Measurements from ENCODE around the gene DENND2A. TPM values are rescaled to one million over a fixed set of nuclear protein-coding genes. Genes with fewer than 3 reads are reported as not detected.
"Not testable (repeated sequence)": the region's sequence is repeated elsewhere in the genome, so short reads cannot be mapped to it uniquely, and the experiment has no call there.

The DENND2A gene
- total and polyA plus RNA-seq, 4 donors, result 1.2 to 7.4 (median 2.3) TPM

GRCh38 chr7:140646931-140647647 is 6.5 kb upstream of the DENND2A start:
- DNase-seq (ENCODE audit: low spot score), result no peak

GRCh38 chr7:140645166-140645900 is 4.7 kb upstream of the DENND2A start:
- Histone ChIP-seq H3K4me1 (ENCODE audit: control insufficient read depth in 4 of 4, insufficient read depth in 4 of 4, low read length in 3 of 4) (peaks cover 0 to 6% (median 2%) of the 10 kb centered on the region in 4 donors), H3K36me3 (ENCODE audit: control insufficient read depth in 4 of 4, insufficient read depth in 3 of 4, low read depth in 1 of 4, low read length in 3 of 4) (no peaks in the 10 kb centered on the region), H3K27me3 (ENCODE audit: control insufficient read depth in 4 of 4, insufficient read depth in 4 of 4, low read length in 3 of 4) (peaks cover 0 to 2% (median 0%) of the 10 kb centered on the region in 4 donors), H3K4me3 (ENCODE audit: low read depth in 1 of 3, low read length in 3 of 3) (no peak overlapping the region), H3K9ac (ENCODE audit: low read depth in 1 of 2, low read length in 2 of 2) (no peak overlapping the region), H3K27ac (ENCODE audit: low read depth in 1 of 2, low read length in 2 of 2) (no peak overlapping the region), H3K9me3 (ENCODE audit: control insufficient read depth in 4 of 4, low read length in 3 of 4) (no peaks in the 10 kb centered on the region)
- no peak for TF ChIP-seq RXRA (IDR thresholded peaks at IDR 0.05)
- TF ChIP-seq RAD21 (IDR thresholded peaks at IDR 0.05), result peak in 1 of 2 donors; percentile 5
- WGBS, result 81% methylated on average over 8 of the region's 8 CpGs
- DNase-seq (ENCODE audit: low spot score), result no peak

More at GRCh38 chr7:140646931-140647647, 6.5 kb upstream of the DENND2A start:
- Histone ChIP-seq H3K9me3 (ENCODE audit: control insufficient read depth in 4 of 4, low read length in 3 of 4) (no peaks in the 10 kb centered on the region), H3K27me3 (ENCODE audit: control insufficient read depth in 4 of 4, insufficient read depth in 4 of 4, low read length in 3 of 4) (no peaks in the 10 kb centered on the region), H3K9ac (ENCODE audit: low read depth in 1 of 2, low read length in 2 of 2) (no peak overlapping the region), H3K4me3 (ENCODE audit: low read depth in 1 of 3, low read length in 3 of 3) (no peak overlapping the region), H3K27ac (ENCODE audit: low read depth in 1 of 2, low read length in 2 of 2) (no peak overlapping the region), H3K4me1 (ENCODE audit: control insufficient read depth in 4 of 4, insufficient read depth in 4 of 4, low read length in 3 of 4) (no peaks in the 10 kb centered on the region), H3K36me3 (ENCODE audit: control insufficient read depth in 4 of 4, insufficient read depth in 3 of 4, low read depth in 1 of 4, low read length in 3 of 4) (no peaks in the 10 kb centered on the region)
- TF ChIP-seq RAD21 (IDR thresholded peaks at IDR 0.05) (peak; percentile 10 to 60), ATF3 (IDR thresholded peaks at IDR 0.05) (no peak), CTCF (IDR thresholded peaks at IDR 0.05; ENCODE audit: low read depth, low read length, missing input control) (peak; percentile 41)
- 37% methylated on average over 8 of the region's 8 CpGs for WGBS

GRCh38 chr7:140644761-140645160 is 4.1 kb upstream of the DENND2A start:
- WGBS, result 92% methylated on average over 13 of the region's 13 CpGs
- peaks cover 0 to 11% (median 6%) of the 10 kb centered on the region in 4 donors for H3K4me1 ChIP-seq (ENCODE audit: control insufficient read depth in 4 of 4, insufficient read depth in 4 of 4, low read length in 3 of 4)
- H3K9me3 ChIP-seq (ENCODE audit: control insufficient read depth in 4 of 4, low read length in 3 of 4); H3K27ac ChIP-seq (ENCODE audit: low read depth in 1 of 2, low read length in 2 of 2); H3K27me3 ChIP-seq (ENCODE audit: control insufficient read depth in 4 of 4, insufficient read depth in 4 of 4, low read length in 3 of 4); H3K4me3 ChIP-seq (ENCODE audit: low read depth in 1 of 3, low read length in 3 of 3); DNase-seq (ENCODE audit: low spot score); H3K9ac ChIP-seq (ENCODE audit: low read depth in 1 of 2, low read length in 2 of 2); H3K36me3 ChIP-seq (ENCODE audit: control insufficient read depth in 4 of 4, insufficient read depth in 3 of 4, low read depth in 1 of 4, low read length in 3 of 4): not testable (repeated sequence)

GRCh38 chr7:140643416-140643815 is 2.8 kb upstream of the DENND2A start:
- no peaks in the 10 kb centered on the region for H3K9me3 ChIP-seq (ENCODE audit: control insufficient read depth in 4 of 4, low read length in 3 of 4)
- peaks cover 0 to 17% (median 7%) of the 10 kb centered on the region in 4 donors for H3K4me1 ChIP-seq (ENCODE audit: control insufficient read depth in 4 of 4, insufficient read depth in 4 of 4, low read length in 3 of 4)
- H3K36me3 ChIP-seq (ENCODE audit: control insufficient read depth in 4 of 4, insufficient read depth in 3 of 4, low read depth in 1 of 4, low read length in 3 of 4), result no peaks in the 10 kb centered on the region
- no peak overlapping the region for H3K27ac ChIP-seq (ENCODE audit: low read depth in 1 of 2, low read length in 2 of 2)
- no peak for DNase-seq (ENCODE audit: low spot score)
- no peak overlapping the region for H3K9ac ChIP-seq (ENCODE audit: low read depth in 1 of 2, low read length in 2 of 2)
- peaks cover 0 to 6% (median 0%) of the 10 kb centered on the region in 4 donors for H3K27me3 ChIP-seq (ENCODE audit: control insufficient read depth in 4 of 4, insufficient read depth in 4 of 4, low read length in 3 of 4)
- no peak overlapping the region for H3K4me3 ChIP-seq (ENCODE audit: low read depth in 1 of 3, low read length in 3 of 3)
- WGBS, result 89% methylated on average over 5 of the region's 5 CpGs
- TF ChIP-seq RAD21 (IDR thresholded peaks at IDR 0.05) (no peak), HNF4A (conservative IDR thresholded peaks at IDR 0.05) (no peak), GABPA (IDR thresholded peaks at IDR 0.05 in 1 of 2, conservative IDR thresholded peaks at IDR 0.05 in 1 of 2) (no peak), MAX (IDR thresholded peaks at IDR 0.05) (no peak), EGR1 (IDR thresholded peaks at IDR 0.05; ENCODE audit: low read depth in 2 of 2) (no peak), TAF1 (conservative IDR thresholded peaks at IDR 0.05) (no peak), FOXA1 (IDR thresholded peaks at IDR 0.05) (no peak), HNF4G (IDR thresholded peaks at IDR 0.05) (no peak), SP1 (IDR thresholded peaks at IDR 0.05) (no peak), FOXA2 (IDR thresholded peaks at IDR 0.05) (no peak), ATF3 (IDR thresholded peaks at IDR 0.05) (no peak), REST (IDR thresholded peaks at IDR 0.05) (no peak), RXRA (IDR thresholded peaks at IDR 0.05) (no peak), YY1 (IDR thresholded peaks at IDR 0.05) (no peak), JUND (IDR thresholded peaks at IDR 0.05) (no peak)

Measured in liver (tissue), 9 donors.